ENCODE results near the gene ENPP6. TPM values are rescaled to one million over a fixed set of nuclear protein-coding genes. Genes with fewer than 3 reads are reported as not detected.
A peak's percentile ranks its signal among the peaks of the same experiment; 100 is the strongest.

The ENPP6 gene
- 1 to 10 TPM in 1 of 4 donors, under 1 TPM in 2, not detected in 1; 0.27 to 4.7 (median 0.34) TPM for polyA plus RNA-seq
- long read RNA-seq, donor 1, result 0 reads
- long read RNA-seq, donor 2, result 0 reads
- long read RNA-seq, donor 3, result 0 reads
- long read RNA-seq, donor 4, result 0 reads
- long read RNA-seq, donor 5, result 0 reads
- long read RNA-seq, donor 6, result 0 reads
- long read RNA-seq, donor 7, result 0 reads
- long read RNA-seq, donor 8, result 0 reads
- long read RNA-seq, donor 9, partial matches to known transcripts, result 0 of 1 reads
- long read RNA-seq, donor 9, other reads (novel, unspliced or antisense), result 0 of 1 reads
- long read RNA-seq, donor 10, partial matches to known transcripts, result 0 of 1 reads
- long read RNA-seq, donor 10, other reads (novel, unspliced or antisense), result 0 of 1 reads

- no peaks in the 10 kb centered on the region for H3K4me1 ChIP-seq (ENCODE audit: control insufficient read depth in 3 of 3, insufficient read depth in 2 of 3, low read depth in 1 of 3, low read length in 2 of 3)
- H3K4me3 ChIP-seq (ENCODE audit: low read depth in 1 of 3, low read length in 3 of 3), result no peak within 1 kb of the TSS
- peak in 1 of 2 donors; percentile 29 for DNase-seq
- H3K9me3 ChIP-seq (ENCODE audit: control insufficient read depth in 2 of 2, insufficient read depth in 1 of 2, low read depth in 1 of 2, low read length in 1 of 2), result peaks cover 0 to 2% of the 10 kb centered on the region in 2 donors
- peaks cover 0 to 5% (median 0%) of the 10 kb centered on the region in 3 donors for H3K27me3 ChIP-seq (ENCODE audit: control insufficient read depth in 3 of 3, insufficient read depth in 3 of 3, low read length in 3 of 3)
- FAIRE-seq, result no peak
- WGBS, 3 donors, result 28 to 55% (median 41%) methylated on average over 8 of the region's 8 CpGs
- no peak within 1 kb of the TSS for H3K27ac ChIP-seq (ENCODE audit: low read depth in 1 of 3, low read length in 2 of 3)
- H3K36me3 ChIP-seq (ENCODE audit: control insufficient read depth in 3 of 3, insufficient read depth in 2 of 3, low read depth in 1 of 3, low read length in 3 of 3), result no peaks in the 10 kb centered on the region
These were observed at the start of gene ENPP6 for GRCh38 chr4:184217634-184218033. TSS of gene ENPP6 (minus strand) at chr4:184217873. CDS start at chr4:184217819, 54 bp downstream.

GRCh38 chr4:184267206-184267608 lies 49.5 kb upstream of the ENPP6 start:
- 30 to 72% (median 48%) methylated on average over 1 of the region's 1 CpG for WGBS, 3 donors
- Histone ChIP-seq H3K36me3 (ENCODE audit: control insufficient read depth in 3 of 3, insufficient read depth in 2 of 3, low read depth in 1 of 3, low read length in 3 of 3) (no peaks in the 10 kb centered on the region), H3K9me3 (ENCODE audit: control insufficient read depth in 2 of 2, insufficient read depth in 1 of 2, low read depth in 1 of 2, low read length in 1 of 2) (no peaks in the 10 kb centered on the region), H3K4me3 (ENCODE audit: low read depth in 1 of 3, low read length in 3 of 3) (no peak overlapping the region), H3K27ac (ENCODE audit: low read depth in 1 of 3, low read length in 2 of 3) (peak overlapping the region in 1 of 3 donors; percentile 96), H3K27me3 (ENCODE audit: control insufficient read depth in 3 of 3, insufficient read depth in 3 of 3, low read length in 3 of 3) (no peaks in the 10 kb centered on the region), H3K4me1 (ENCODE audit: control insufficient read depth in 3 of 3, insufficient read depth in 2 of 3, low read depth in 1 of 3, low read length in 2 of 3) (peaks cover 0 to 3% (median 0%) of the 10 kb centered on the region in 3 donors)
- DNase-seq (no peak), FAIRE-seq (no peak)

DNA sequence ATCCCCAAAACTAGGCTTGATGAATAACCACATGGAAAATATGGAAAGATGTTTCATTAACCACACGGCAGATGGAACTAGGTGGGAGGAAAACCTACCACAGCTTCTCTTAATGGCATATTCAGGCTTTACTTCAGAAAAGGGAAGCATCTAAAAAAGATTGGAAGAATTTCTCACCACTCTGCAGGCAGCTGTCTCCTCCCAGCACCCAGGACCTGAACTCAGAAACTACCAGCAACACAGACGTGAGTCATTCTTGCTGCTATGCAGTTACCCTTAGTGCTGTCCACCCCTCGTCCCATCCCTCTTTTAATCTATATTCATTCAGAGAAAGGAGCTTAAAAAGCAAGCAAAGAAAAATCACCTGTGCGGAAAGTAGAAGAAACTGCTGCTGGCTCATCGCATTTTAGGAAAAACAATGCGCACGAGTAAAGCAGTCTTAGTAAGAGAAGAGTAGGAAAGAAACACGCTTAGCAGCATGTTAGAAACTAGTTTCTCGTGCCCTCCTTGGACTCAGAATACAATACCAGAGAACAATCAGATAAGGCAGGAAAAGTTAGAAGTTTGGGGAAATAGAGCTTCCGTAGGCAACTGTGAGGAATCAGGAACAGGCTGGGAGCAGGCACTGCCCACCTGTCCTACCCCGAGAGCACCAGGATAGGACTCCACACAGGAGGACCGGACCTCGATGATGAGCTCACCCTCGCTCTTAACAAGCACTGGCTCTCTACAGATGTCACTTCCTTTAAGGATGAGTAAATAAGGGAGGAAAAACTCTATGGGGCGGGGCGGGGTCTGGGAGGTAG lies 48.1 kb upstream of the ENPP6 start:
- no peaks in the 10 kb centered on the region for H3K36me3 ChIP-seq (ENCODE audit: control insufficient read depth in 3 of 3, insufficient read depth in 2 of 3, low read depth in 1 of 3, low read length in 3 of 3)
- DNase-seq (peak; percentile 24 to 30), FAIRE-seq (no peak)
- WGBS, 3 donors, result 61 to 70% (median 62%) methylated on average over 16 of the region's 16 CpGs
- no peak overlapping the region for H3K4me3 ChIP-seq (ENCODE audit: low read depth in 1 of 3, low read length in 3 of 3)
- no peaks in the 10 kb centered on the region for H3K9me3 ChIP-seq (ENCODE audit: control insufficient read depth in 2 of 2, insufficient read depth in 1 of 2, low read depth in 1 of 2, low read length in 1 of 2)
- peak overlapping the region in 1 of 3 donors; percentile 90 for H3K27ac ChIP-seq (ENCODE audit: low read depth in 1 of 3, low read length in 2 of 3)
- H3K4me1 ChIP-seq (ENCODE audit: control insufficient read depth in 3 of 3, insufficient read depth in 2 of 3, low read depth in 1 of 3, low read length in 2 of 3), result peaks cover 0 to 3% (median 0%) of the 10 kb centered on the region in 3 donors
- H3K27me3 ChIP-seq (ENCODE audit: control insufficient read depth in 3 of 3, insufficient read depth in 3 of 3, low read length in 3 of 3), result no peaks in the 10 kb centered on the region

- H3K27ac ChIP-seq (ENCODE audit: low read depth in 1 of 3, low read length in 2 of 3), result peak overlapping the region in 1 of 3 donors; percentile 58
- 14 to 23% (median 18%) methylated on average over 19 of the region's 19 CpGs for WGBS, 3 donors
- H3K36me3 ChIP-seq (ENCODE audit: control insufficient read depth in 3 of 3, insufficient read depth in 2 of 3, low read depth in 1 of 3, low read length in 3 of 3), result no peaks in the 10 kb centered on the region
- H3K4me3 ChIP-seq (ENCODE audit: low read depth in 1 of 3, low read length in 3 of 3), result no peak overlapping the region
- no peaks in the 10 kb centered on the region for H3K27me3 ChIP-seq (ENCODE audit: control insufficient read depth in 3 of 3, insufficient read depth in 3 of 3, low read length in 3 of 3)
- FAIRE-seq, result no peak
- H3K9me3 ChIP-seq (ENCODE audit: control insufficient read depth in 2 of 2, insufficient read depth in 1 of 2, low read depth in 1 of 2, low read length in 1 of 2), result no peaks in the 10 kb centered on the region
- DNase-seq, result peak; percentile 91 to 93
- peaks cover 0 to 3% (median 0%) of the 10 kb centered on the region in 3 donors for H3K4me1 ChIP-seq (ENCODE audit: control insufficient read depth in 3 of 3, insufficient read depth in 2 of 3, low read depth in 1 of 3, low read length in 2 of 3)
These were observed 46.4 kb upstream of the ENPP6 start for GRCh38 chr4:184263910-184264732.

- H3K27ac ChIP-seq (ENCODE audit: low read depth in 1 of 3, low read length in 2 of 3), result no peak overlapping the region
- DNase-seq, result no peak
- H3K9me3 ChIP-seq (ENCODE audit: control insufficient read depth in 2 of 2, insufficient read depth in 1 of 2, low read depth in 1 of 2, low read length in 1 of 2), result no peaks in the 10 kb centered on the region
- H3K36me3 ChIP-seq (ENCODE audit: control insufficient read depth in 3 of 3, insufficient read depth in 2 of 3, low read depth in 1 of 3, low read length in 3 of 3), result no peaks in the 10 kb centered on the region
- peaks cover 0 to 3% (median 0%) of the 10 kb centered on the region in 3 donors for H3K4me1 ChIP-seq (ENCODE audit: control insufficient read depth in 3 of 3, insufficient read depth in 2 of 3, low read depth in 1 of 3, low read length in 2 of 3)
- 81 to 92% (median 82%) methylated on average over 5 of the region's 5 CpGs for WGBS, 3 donors
- no peak overlapping the region for H3K4me3 ChIP-seq (ENCODE audit: low read depth in 1 of 3, low read length in 3 of 3)
- H3K27me3 ChIP-seq (ENCODE audit: control insufficient read depth in 3 of 3, insufficient read depth in 3 of 3, low read length in 3 of 3), result no peaks in the 10 kb centered on the region
- no peak for FAIRE-seq
These were observed 45.8 kb upstream of the ENPP6 start for GRCh38 chr4:184263461-184263860.

DNA sequence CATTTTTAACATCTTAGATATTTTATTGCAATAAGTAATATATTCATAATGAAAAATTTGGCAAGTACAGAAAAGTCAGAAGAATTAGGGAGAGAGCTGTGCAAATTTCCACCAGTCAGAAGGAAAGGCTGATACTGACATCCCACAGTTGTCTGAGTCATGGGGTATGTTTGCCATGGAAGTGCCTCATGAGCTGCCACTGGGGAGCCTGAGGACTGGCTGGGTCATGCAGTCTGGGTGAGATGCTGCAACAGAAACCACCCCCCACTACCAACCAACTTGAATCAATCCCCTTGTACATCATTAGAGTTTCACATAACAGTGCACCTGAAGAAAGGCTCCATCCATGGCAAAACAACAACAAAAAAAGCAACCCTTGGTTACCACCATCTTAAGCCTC lies 45.2 kb upstream of the ENPP6 start:
- Histone ChIP-seq H3K27ac (ENCODE audit: low read depth in 1 of 3, low read length in 2 of 3) (no peak overlapping the region), H3K4me3 (ENCODE audit: low read depth in 1 of 3, low read length in 3 of 3) (no peak overlapping the region), H3K4me1 (ENCODE audit: control insufficient read depth in 3 of 3, insufficient read depth in 2 of 3, low read depth in 1 of 3, low read length in 2 of 3) (peaks cover 0 to 3% (median 0%) of the 10 kb centered on the region in 3 donors), H3K9me3 (ENCODE audit: control insufficient read depth in 2 of 2, insufficient read depth in 1 of 2, low read depth in 1 of 2, low read length in 1 of 2) (no peaks in the 10 kb centered on the region), H3K36me3 (ENCODE audit: control insufficient read depth in 3 of 3, insufficient read depth in 2 of 3, low read depth in 1 of 3, low read length in 3 of 3) (no peaks in the 10 kb centered on the region), H3K27me3 (ENCODE audit: control insufficient read depth in 3 of 3, insufficient read depth in 3 of 3, low read length in 3 of 3) (no peaks in the 10 kb centered on the region)
- no peak for DNase-seq
- no peak for FAIRE-seq

DNA sequence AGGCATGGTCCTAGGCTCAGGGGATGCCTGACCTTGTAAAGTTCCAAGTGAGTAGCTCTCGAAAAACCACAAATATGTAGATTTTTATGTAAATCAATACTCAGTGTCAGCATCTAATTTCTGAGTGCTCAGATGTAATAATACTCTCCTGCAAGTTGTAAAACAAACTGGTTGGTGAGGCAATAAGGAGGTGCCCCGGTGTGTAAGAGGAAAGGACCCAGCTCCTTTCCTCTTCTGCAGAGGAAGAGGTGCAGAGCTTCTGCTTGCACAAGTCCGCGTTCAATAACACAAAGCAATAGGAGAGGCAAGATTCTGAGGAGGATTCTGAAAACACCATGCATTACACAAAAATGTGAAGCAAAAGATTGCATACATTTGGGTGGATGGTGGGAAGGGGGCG lies 43.6 kb upstream of the ENPP6 start:
- WGBS, 3 donors, result 73 to 85% (median 81%) methylated on average over 5 of the region's 5 CpGs
- Histone ChIP-seq H3K27ac (ENCODE audit: low read depth in 1 of 3, low read length in 2 of 3) (no peak overlapping the region), H3K4me1 (ENCODE audit: control insufficient read depth in 3 of 3, insufficient read depth in 2 of 3, low read depth in 1 of 3, low read length in 2 of 3) (no peaks in the 10 kb centered on the region), H3K36me3 (ENCODE audit: control insufficient read depth in 3 of 3, insufficient read depth in 2 of 3, low read depth in 1 of 3, low read length in 3 of 3) (no peaks in the 10 kb centered on the region), H3K4me3 (ENCODE audit: low read depth in 1 of 3, low read length in 3 of 3) (no peak overlapping the region), H3K27me3 (ENCODE audit: control insufficient read depth in 3 of 3, insufficient read depth in 3 of 3, low read length in 3 of 3) (no peaks in the 10 kb centered on the region), H3K9me3 (ENCODE audit: control insufficient read depth in 2 of 2, insufficient read depth in 1 of 2, low read depth in 1 of 2, low read length in 1 of 2) (no peaks in the 10 kb centered on the region)
- DNase-seq (no peak), FAIRE-seq (no peak)

DNA sequence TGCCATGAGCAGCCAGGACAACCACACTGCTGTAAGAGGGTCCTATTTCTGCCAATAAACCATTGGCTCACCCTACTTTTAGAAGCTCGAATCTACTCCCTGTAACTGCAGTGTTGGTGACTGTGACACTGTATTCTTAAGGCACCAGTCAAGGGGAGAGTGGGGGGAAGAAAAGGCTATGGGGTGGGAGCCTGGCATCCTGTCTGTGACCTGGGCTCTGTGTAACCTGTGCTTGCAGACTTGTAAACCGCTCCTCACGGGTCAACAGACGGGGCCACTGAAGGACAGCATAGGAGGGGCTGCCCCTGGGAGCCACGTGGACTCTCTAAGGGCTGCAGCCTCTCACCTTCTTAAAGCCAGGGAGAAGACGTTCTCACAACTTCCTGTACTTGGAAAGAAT lies 42.2 kb upstream of the ENPP6 start:
- no peak for DNase-seq
- H3K4me1 ChIP-seq (ENCODE audit: control insufficient read depth in 3 of 3, insufficient read depth in 2 of 3, low read depth in 1 of 3, low read length in 2 of 3), result no peaks in the 10 kb centered on the region
- no peaks in the 10 kb centered on the region for H3K36me3 ChIP-seq (ENCODE audit: control insufficient read depth in 3 of 3, insufficient read depth in 2 of 3, low read depth in 1 of 3, low read length in 3 of 3)
- H3K4me3 ChIP-seq (ENCODE audit: low read depth in 1 of 3, low read length in 3 of 3), result no peak overlapping the region
- WGBS, 3 donors, result 58 to 65% (median 58%) methylated on average over 6 of the region's 6 CpGs
- H3K9me3 ChIP-seq (ENCODE audit: control insufficient read depth in 2 of 2, insufficient read depth in 1 of 2, low read depth in 1 of 2, low read length in 1 of 2), result no peaks in the 10 kb centered on the region
- no peak for FAIRE-seq
- H3K27me3 ChIP-seq (ENCODE audit: control insufficient read depth in 3 of 3, insufficient read depth in 3 of 3, low read length in 3 of 3), result no peaks in the 10 kb centered on the region
- H3K27ac ChIP-seq (ENCODE audit: low read depth in 1 of 3, low read length in 2 of 3), result no peak overlapping the region
